Activated CD4-positive, alpha-beta T cell treated with anti-CD3 and anti-CD28 coated beads for 36 hours (primary cell): ENCODE results near the gene GRB14. TPM values are rescaled to one million over a fixed set of nuclear protein-coding genes. Genes with fewer than 3 reads are reported as not detected.

ENCODE experiments used
- ATAC-seq: fragments of 200-7000 bp; cut with Tn5 transposase; one replicate; pipeline ENCODE4 v1.10.0; 2021; ENCODE audit warnings: mild to moderate bottlenecking, moderate library complexity
- CTCF ChIA-PET: fragments of 350-600 bp; sonication (Branson Sonifier 250); formaldehyde crosslinking; loops from one replicate; lab custom pipeline; 2021; ENCODE audit warnings: antibody characterized with exemption; lab: Charles Lee
- POLR2A ChIA-PET: fragments of 350-600 bp; sonication (Branson Sonifier 250); formaldehyde crosslinking; loops from one replicate; lab custom pipeline; 2021; ENCODE audit warnings: antibody characterized with exemption, inconsistent platforms; lab: Charles Lee
- DNase-seq: peaks from one replicate; pipeline ENCODE4 v3.0.0-alpha.2; 2020
- H3K27ac Mint-ChIP-seq: one replicate; pipeline ENCODE4 v1.8.0; 2021; ENCODE audit warnings: mixed read lengths
- H3K27me3 Mint-ChIP-seq: one replicate; pipeline ENCODE4 v1.8.0; 2021; ENCODE audit warnings: mixed read lengths
- H3K36me3 Mint-ChIP-seq: one replicate; pipeline ENCODE4 v1.8.0; 2021; ENCODE audit warnings: low read depth, mixed read lengths
- H3K4me1 Mint-ChIP-seq: one replicate; pipeline ENCODE4 v1.8.0; 2021; ENCODE audit warnings: mixed read lengths
- H3K4me3 Mint-ChIP-seq: one replicate; pipeline ENCODE4 v1.8.0; 2021; ENCODE audit warnings: mild to moderate bottlenecking, moderate library complexity, mixed read lengths
- H3K9me3 Mint-ChIP-seq: one replicate; pipeline ENCODE4 v1.8.0; 2021; ENCODE audit warnings: low read depth, mixed read lengths
- intact Hi-C, 2 experiments: fragments of 100-400 bp; cut with DNase I in 1 of 2; cut with micrococcal nuclease in 1 of 2; formaldehyde crosslinking; loops; one replicate each; pipeline versions ENCODE4 v1.14.2 to v1.15.1; 2022 to 2024; cut with DNase I, micrococcal nuclease
- total RNA-seq, 2 experiments: library from RNA; stranded (reverse); gene quantifications; one replicate each; pipeline ENCODE4 v1.2.3, GENCODE V29; 2021

Gene GRB14
- total RNA-seq, 2 experiments from 2014 or later: not detected

DNA sequence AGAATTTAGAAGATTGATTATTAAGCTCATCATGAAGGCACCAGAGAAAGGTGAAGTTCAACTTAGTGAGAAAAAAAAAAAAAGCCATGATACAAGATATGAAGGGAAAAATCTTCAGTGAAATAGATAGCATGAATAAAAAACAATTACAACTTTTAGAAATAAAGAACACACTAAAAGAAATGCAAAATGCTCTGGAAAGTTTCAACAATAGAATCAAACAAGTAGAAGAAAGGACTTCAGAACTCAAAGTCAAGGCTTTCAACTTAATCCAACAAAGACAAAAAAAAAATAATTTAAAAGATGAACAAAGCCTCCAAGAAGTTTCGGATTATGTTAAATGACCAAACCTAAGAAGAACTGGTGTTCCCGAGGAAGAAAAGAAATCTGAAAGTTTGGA lies 105.5 kb downstream of the GRB14 start:
- ChIA-PET POLR2A (no interaction called here), CTCF (no interaction called here)
- Mint-ChIP-seq H3K4me1 (no peaks in the 10 kb centered on the region), H3K27ac (no peak overlapping the region), H3K4me3 (no peak overlapping the region), H3K36me3 (no peaks in the 10 kb centered on the region), H3K9me3 (peaks cover 28% of the 10 kb centered on the region), H3K27me3 (no peaks in the 10 kb centered on the region)
- intact Hi-C loops: no loop called here
- ATAC-seq (no peak), DNase-seq (no peak)

DNA sequence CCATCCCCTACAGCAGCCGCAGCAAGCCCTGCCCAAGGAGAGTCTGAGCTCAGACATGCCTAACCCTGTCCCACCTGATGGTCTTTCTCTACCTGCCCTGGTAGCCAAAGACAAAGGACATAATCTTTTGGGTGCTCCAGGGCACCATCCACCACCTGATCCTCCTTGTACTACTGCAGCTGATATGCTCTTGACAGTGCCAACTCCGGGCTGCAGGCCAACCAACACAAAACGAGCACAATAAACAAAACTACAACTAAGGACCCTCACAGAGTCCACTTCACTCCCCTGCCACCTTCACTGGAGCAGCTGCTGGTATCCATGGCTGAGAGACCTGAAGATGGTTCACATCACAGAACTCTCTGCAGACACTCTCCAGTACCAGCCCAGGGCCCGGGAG lies 106.3 kb downstream of the GRB14 start:
- Mint-ChIP-seq H3K4me3 (no peak overlapping the region), H3K27me3 (no peaks in the 10 kb centered on the region), H3K36me3 (no peaks in the 10 kb centered on the region), H3K9me3 (peaks cover 26% of the 10 kb centered on the region), H3K4me1 (no peaks in the 10 kb centered on the region), H3K27ac (no peak overlapping the region)
- intact Hi-C loops: no loop called here
- ChIA-PET CTCF (no interaction called here), POLR2A (no interaction called here)
- DNase-seq: no peak
- ATAC-seq: no peak

- ATAC-seq: no peak
- no peak for DNase-seq
- H3K27ac Mint-ChIP-seq: no peak overlapping the region
- H3K9me3 Mint-ChIP-seq: peaks cover 26% of the 10 kb centered on the region
- no peaks in the 10 kb centered on the region for H3K4me1 Mint-ChIP-seq
- no peaks in the 10 kb centered on the region for H3K27me3 Mint-ChIP-seq
- CTCF ChIA-PET: no interaction called here
- no peak overlapping the region for H3K4me3 Mint-ChIP-seq
- intact Hi-C loops: no loop called here
- no peaks in the 10 kb centered on the region for H3K36me3 Mint-ChIP-seq
- POLR2A ChIA-PET: no interaction called here
Observed at GRCh38 chr2:164514491-164514890, 106.8 kb downstream of the GRB14 start.

DNA sequence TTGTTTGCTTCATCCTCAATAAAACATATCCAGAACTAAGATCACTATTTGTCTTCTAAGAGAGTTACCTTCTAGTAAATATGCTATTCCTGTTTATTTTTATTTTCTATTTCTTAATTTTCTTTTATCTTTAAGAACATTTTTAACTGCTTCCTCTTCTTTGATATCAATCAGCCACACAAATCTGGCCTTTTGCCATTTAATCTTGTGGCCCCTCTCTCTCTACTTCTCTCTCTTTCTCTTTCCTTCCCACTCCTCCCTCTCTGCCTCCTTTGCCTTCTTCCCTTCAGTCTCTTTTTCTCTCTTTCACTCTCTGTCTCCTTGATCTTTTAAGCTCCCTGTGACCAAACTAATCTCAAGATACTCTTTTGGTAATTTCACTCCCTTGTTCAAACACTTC lies 108.4 kb downstream of the GRB14 start:
- DNase-seq (no peak), ATAC-seq (no peak)
- CTCF ChIA-PET: no interaction called here
- Mint-ChIP-seq H3K36me3 (no peaks in the 10 kb centered on the region), H3K27me3 (no peaks in the 10 kb centered on the region), H3K4me1 (no peaks in the 10 kb centered on the region), H3K4me3 (no peak overlapping the region), H3K27ac (no peak overlapping the region), H3K9me3 (peaks cover 22% of the 10 kb centered on the region)
- POLR2A ChIA-PET: no interaction called here
- intact Hi-C loops: no loop called here

DNA sequence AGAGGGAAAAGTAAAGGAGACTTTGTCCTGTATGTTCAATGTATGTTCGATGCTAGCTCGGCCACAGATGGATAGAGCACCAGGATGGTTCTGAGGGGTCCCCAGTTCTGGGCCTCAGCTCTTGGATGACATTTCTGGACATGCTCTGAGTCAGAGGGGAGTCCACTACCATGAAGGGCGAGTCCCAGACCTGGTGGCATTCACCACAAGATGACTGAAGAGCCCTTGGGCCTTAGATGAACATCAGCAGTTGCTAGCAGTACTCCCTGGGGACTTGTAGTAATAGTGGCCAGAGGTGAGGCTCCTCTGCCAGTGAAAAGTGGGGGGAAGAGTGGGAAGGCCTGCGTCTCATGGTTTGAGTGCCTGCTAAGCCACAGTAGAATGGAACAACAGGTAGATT lies 109.5 kb downstream of the GRB14 start:
- no peak overlapping the region for H3K27ac Mint-ChIP-seq
- POLR2A ChIA-PET: no interaction called here
- ATAC-seq: no peak

DNA sequence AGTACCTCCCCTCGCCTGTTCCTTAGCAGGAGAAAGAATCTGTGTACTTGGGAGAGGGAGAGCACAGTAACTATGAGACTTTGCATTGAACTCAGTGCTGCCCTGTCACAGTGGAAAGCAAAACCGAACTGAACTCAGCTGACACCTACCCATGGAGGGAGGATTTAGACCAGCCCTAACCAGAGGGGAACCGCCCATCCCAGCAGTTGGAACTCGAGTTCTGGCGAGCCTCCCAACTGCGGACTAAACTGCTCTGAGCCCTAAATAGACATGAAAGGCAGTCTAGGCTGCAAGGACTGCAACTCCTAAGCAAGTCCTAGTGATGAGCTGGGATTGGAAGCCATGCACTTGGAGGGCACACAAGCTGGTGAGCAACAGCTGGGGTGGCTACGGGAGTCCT lies 110.4 kb downstream of the GRB14 start:
- no peaks in the 10 kb centered on the region for H3K4me1 Mint-ChIP-seq
- H3K9me3 Mint-ChIP-seq: peaks cover 18% of the 10 kb centered on the region
- no peaks in the 10 kb centered on the region for H3K36me3 Mint-ChIP-seq
- ChIA-PET CTCF (no interaction called here), POLR2A (no interaction called here)
- intact Hi-C loops: no loop called here
- ATAC-seq (no peak), DNase-seq (no peak)
- no peak overlapping the region for H3K27ac Mint-ChIP-seq
- no peak overlapping the region for H3K4me3 Mint-ChIP-seq
- no peaks in the 10 kb centered on the region for H3K27me3 Mint-ChIP-seq

More for the DNA sequence above, 109.5 kb downstream of the GRB14 start:
- DNase-seq: no peak
- intact Hi-C loops: no loop called here
- no peak overlapping the region for H3K4me3 Mint-ChIP-seq
- CTCF ChIA-PET: no interaction called here
- no peaks in the 10 kb centered on the region for H3K27me3 Mint-ChIP-seq
- no peaks in the 10 kb centered on the region for H3K36me3 Mint-ChIP-seq
- H3K9me3 Mint-ChIP-seq: peaks cover 18% of the 10 kb centered on the region
- H3K4me1 Mint-ChIP-seq: no peaks in the 10 kb centered on the region

- ChIA-PET POLR2A (interaction anchor here (0.5 kb wide), 1 partner anchor 135 kb away, joined by 6 read pairs; no protein-coding TSS in a partner anchor), CTCF (no interaction called here)
- Mint-ChIP-seq H3K9me3 (peaks cover 6% of the 10 kb centered on the region), H3K4me3 (no peak overlapping the region), H3K36me3 (no peaks in the 10 kb centered on the region), H3K27me3 (no peaks in the 10 kb centered on the region), H3K27ac (no peak overlapping the region), H3K4me1 (no peaks in the 10 kb centered on the region)
- ATAC-seq (no peak), DNase-seq (no peak)
- intact Hi-C loops: no loop called here
Observed at GRCh38 chr2:164509137-164509877, 112.0 kb downstream of the GRB14 start.

GRCh38 chr2:164504253-164504652 lies 117.0 kb downstream of the GRB14 start:
- no peak for DNase-seq
- no peaks in the 10 kb centered on the region for H3K27me3 Mint-ChIP-seq
- H3K27ac Mint-ChIP-seq: no peak overlapping the region
- CTCF ChIA-PET: no interaction called here
- H3K4me3 Mint-ChIP-seq: no peak overlapping the region
- H3K9me3 Mint-ChIP-seq: no peaks in the 10 kb centered on the region
- ATAC-seq: no peak
- no peaks in the 10 kb centered on the region for H3K36me3 Mint-ChIP-seq
- intact Hi-C loops: no loop called here
- POLR2A ChIA-PET: no interaction called here
- H3K4me1 Mint-ChIP-seq: no peaks in the 10 kb centered on the region

DNA sequence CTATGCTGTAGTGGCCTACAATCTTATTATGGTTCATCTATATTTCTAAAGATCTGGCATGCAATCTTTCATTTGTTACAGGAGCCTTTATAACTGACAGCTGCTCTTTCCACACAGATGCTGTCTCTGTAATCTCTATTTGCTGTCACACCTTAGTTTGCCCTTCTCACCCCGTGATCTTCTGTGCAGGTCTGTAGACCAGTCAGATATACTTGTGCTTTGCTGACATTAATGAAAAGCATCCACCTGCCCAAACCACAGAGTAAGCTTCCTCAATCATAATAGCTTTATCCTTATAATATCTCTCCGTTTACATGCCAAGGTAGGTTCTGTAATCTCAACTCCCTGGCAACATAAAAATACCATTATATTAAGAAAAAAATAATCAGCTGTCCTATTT lies 122.4 kb downstream of the GRB14 start:
- DNase-seq: no peak
- Mint-ChIP-seq H3K27me3 (no peaks in the 10 kb centered on the region), H3K27ac (no peak overlapping the region), H3K4me3 (no peak overlapping the region), H3K36me3 (no peaks in the 10 kb centered on the region), H3K9me3 (no peaks in the 10 kb centered on the region), H3K4me1 (no peaks in the 10 kb centered on the region)
- CTCF ChIA-PET: no interaction called here
- ATAC-seq: no peak
- POLR2A ChIA-PET: no interaction called here
- intact Hi-C loops: loop anchor here in 1 of 2 experiments (5.0 kb wide), 1 partner anchor 1152 kb away; no protein-coding TSS in a partner anchor

DNA sequence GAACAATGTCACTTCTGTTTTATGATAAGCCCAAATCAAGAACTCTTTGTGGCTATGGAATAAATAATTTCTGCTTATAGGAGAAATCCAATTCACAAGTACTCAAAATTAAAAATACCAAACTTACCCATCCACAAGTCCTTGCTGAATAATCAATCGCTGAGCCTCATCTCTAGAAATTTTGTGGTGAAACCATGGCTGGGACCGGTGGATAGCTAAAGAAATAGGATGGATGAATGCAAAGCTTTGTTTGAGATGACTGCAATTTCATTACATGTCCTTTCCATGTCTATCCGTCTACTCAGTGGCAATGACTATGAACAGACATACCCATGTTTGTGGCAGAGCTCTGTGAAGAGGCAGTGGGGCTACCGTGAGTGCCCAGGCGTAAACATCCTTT lies 124.4 kb downstream of the GRB14 start:
- DNase-seq (no peak), ATAC-seq (no peak)
- Mint-ChIP-seq H3K36me3 (no peaks in the 10 kb centered on the region), H3K9me3 (no peaks in the 10 kb centered on the region), H3K4me1 (no peaks in the 10 kb centered on the region), H3K27me3 (no peaks in the 10 kb centered on the region), H3K27ac (no peak overlapping the region), H3K4me3 (no peak overlapping the region)
- POLR2A ChIA-PET: no interaction called here
- intact Hi-C loops: loop anchor here in 1 of 2 experiments (5.0 kb wide), 1 partner anchor 1150 kb away; no protein-coding TSS in a partner anchor
- CTCF ChIA-PET: no interaction called here

GRCh38 chr2:164496421-164496820 lies 124.9 kb downstream of the GRB14 start:
- Mint-ChIP-seq H3K4me1 (no peaks in the 10 kb centered on the region), H3K9me3 (no peaks in the 10 kb centered on the region), H3K36me3 (no peaks in the 10 kb centered on the region), H3K4me3 (no peak overlapping the region), H3K27ac (no peak overlapping the region), H3K27me3 (no peaks in the 10 kb centered on the region)
- CTCF ChIA-PET: no interaction called here
- POLR2A ChIA-PET: no interaction called here
- DNase-seq (no peak), ATAC-seq (no peak)
- intact Hi-C loops: loop anchor here in 1 of 2 experiments (5.0 kb wide), 1 partner anchor 1149 kb away; no protein-coding TSS in a partner anchor

- ChIA-PET POLR2A (no interaction called here), CTCF (no interaction called here)
- no peak overlapping the region for H3K4me3 Mint-ChIP-seq
- H3K9me3 Mint-ChIP-seq: no peaks in the 10 kb centered on the region
- no peaks in the 10 kb centered on the region for H3K36me3 Mint-ChIP-seq
- ATAC-seq (no peak), DNase-seq (no peak)
- H3K27me3 Mint-ChIP-seq: no peaks in the 10 kb centered on the region
- intact Hi-C loops: loop anchor here in 1 of 2 experiments (5.0 kb wide), 1 partner anchor 1148 kb away; no protein-coding TSS in a partner anchor
- no peaks in the 10 kb centered on the region for H3K4me1 Mint-ChIP-seq
- H3K27ac Mint-ChIP-seq: no peak overlapping the region
Observed at GRCh38 chr2:164495491-164496223, 125.6 kb downstream of the GRB14 start.
